SK-N-SH (cell line): Measurements from ENCODE around the gene GABRB2. TPM values are rescaled to one million over a fixed set of nuclear protein-coding genes. Genes with fewer than 3 reads are reported as not detected.

ENCODE experiments used
- CTCF ChIA-PET: fragments of 300-600, 350-600 bp; formaldehyde crosslinking; extraction: SDS; loops from one replicate; lab custom pipeline; 2021; lab: Yijun Ruan, JAX
- POLR2A ChIA-PET: fragments of 350-600 bp; sonication (Branson Sonifier 250); formaldehyde crosslinking; extraction: SDS; loops from one replicate; lab custom pipeline; 2020; ENCODE audit warnings: antibody characterized with exemption, inconsistent platforms; lab: Yijun Ruan, JAX
- DNase-seq: peaks from one replicate; pipeline ENCODE4 v3.0.0; 2012
- H2AFZ ChIP-seq: fragments of 200-600 bp; sonication (generic); 2 replicates; pipeline ENCODE4 v1.8.1; 2016; ENCODE audit warnings: antibody characterized with exemption, mild to moderate bottlenecking, low read depth
- H3F3A ChIP-seq: fragments of 200-600 bp; sonication (generic); replicated peaks from 2 replicates; pipeline ENCODE3; 2016; ENCODE audit warnings: antibody characterized with exemption, mild to moderate bottlenecking; ENCODE audit not compliant: insufficient read depth
- H3K27ac ChIP-seq, 2 experiments: fragments of 200-500 bp in 1 of 2; fragments of 200-600 bp in 1 of 2; sonication (Bioruptor generic) in 1 of 2; sonication (generic), shearing (Covaris generic) in 1 of 2; 2 replicates each; pipeline versions ENCODE4 v1.5.1 to v1.6.1; 2014 to 2016; ENCODE audit warnings: low read depth in 2 of 2, inconsistent platforms in 1 of 2, low read length in 1 of 2, mild to moderate bottlenecking in 1 of 2, mixed read lengths in 1 of 2
- H3K27me3 ChIP-seq: fragments of 200-600 bp; sonication (generic), shearing (Covaris generic); 2 replicates; pipeline ENCODE4 v1.6.1; 2016; ENCODE audit warnings: mixed run types; ENCODE audit not compliant: insufficient read depth
- H3K36me3 ChIP-seq, 2 experiments: fragments of 200-500 bp in 1 of 2; fragments of 200-600 bp in 1 of 2; sonication (Bioruptor generic) in 1 of 2; sonication (generic) in 1 of 2; replicated peaks in 1 of 2; 2 replicates each; pipeline versions ENCODE3 to v1.5.1; 2014 to 2016; ENCODE audit warnings: low read length in 1 of 2, mild to moderate bottlenecking in 1 of 2; ENCODE audit not compliant: insufficient read depth in 2 of 2, control insufficient read depth in 1 of 2
- H3K4me1 ChIP-seq, 2 experiments: fragments of 200-500 bp in 1 of 2; fragments of 200-600 bp in 1 of 2; sonication (Bioruptor generic) in 1 of 2; sonication (generic), shearing (Covaris generic) in 1 of 2; 2 replicates each; pipeline versions ENCODE4 v1.5.1 to v1.6.1; 2014 to 2016; ENCODE audit warnings: low read depth in 1 of 2, low read length in 1 of 2, mixed run types in 1 of 2; ENCODE audit not compliant: insufficient read depth in 2 of 2, control insufficient read depth in 1 of 2
- H3K4me2 ChIP-seq: fragments of 200-600 bp; sonication (generic), shearing (Covaris generic); 2 replicates; pipeline ENCODE4 v1.6.1; 2017; ENCODE audit warnings: mixed run types
- H3K4me3 ChIP-seq, 2 experiments: fragments of 200-500 bp in 1 of 2; fragments of 200-600 bp in 1 of 2; sonication (Bioruptor generic) in 1 of 2; sonication (generic), shearing (Covaris generic) in 1 of 2; 2 replicates each; pipeline versions ENCODE4 v1.5.1 to v1.8.1; 2014 to 2016; ENCODE audit warnings: low read depth in 2 of 2, inconsistent platforms in 1 of 2, low read length in 1 of 2, mild to moderate bottlenecking in 1 of 2, mixed read lengths in 1 of 2, moderate library complexity in 1 of 2
- H3K79me2 ChIP-seq: fragments of 200-600 bp; sonication (generic); 2 replicates; pipeline ENCODE4 v1.8.1; 2017; ENCODE audit warnings: mild to moderate bottlenecking; ENCODE audit not compliant: insufficient read depth
- H3K9ac ChIP-seq: fragments of 200-600 bp; sonication (generic); 2 replicates; pipeline ENCODE4 v1.6.1; 2017; ENCODE audit warnings: mixed run types
- H3K9me2 ChIP-seq: fragments of 200-600 bp; sonication (generic); 2 replicates; pipeline ENCODE4 v1.6.1; 2017; ENCODE audit warnings: mixed run types
- H3K9me3 ChIP-seq: fragments of 200-600 bp; sonication (generic); 2 replicates; pipeline ENCODE4 v1.6.1; 2017; ENCODE audit warnings: mixed run types, mild to moderate bottlenecking, moderate library complexity
- H4K20me1 ChIP-seq: fragments of 200-600 bp; sonication (generic); 2 replicates; pipeline ENCODE4 v1.6.1; 2017; ENCODE audit warnings: mild to moderate bottlenecking, mixed run types; ENCODE audit not compliant: insufficient read depth
- EP300 ChIP-seq, 2 experiments: IDR thresholded peaks; 2 replicates each; pipeline versions ENCODE4 v1.4.0 to v1.6.1; 2012; ENCODE audit warnings: borderline replicate concordance in 1 of 2, low read depth in 1 of 2, low read length in 1 of 2
- EZH2phosphoT487 ChIP-seq: fragments of 200-600 bp; sonication (generic); IDR thresholded peaks from 2 replicates; pipeline ENCODE4 v1.6.1; 2017; ENCODE audit warnings: low read depth, mixed run types, mild to moderate bottlenecking, antibody characterized with exemption, moderate library complexity, borderline replicate concordance
- FOSL2 ChIP-seq: IDR thresholded peaks from 2 replicates; pipeline ENCODE4 v1.4.0; 2012; ENCODE audit warnings: low read depth, mild to moderate bottlenecking, moderate library complexity, borderline replicate concordance
- FOXM1 ChIP-seq: IDR thresholded peaks from 2 replicates; pipeline ENCODE4 v1.4.0; 2012; ENCODE audit warnings: low read depth, mild to moderate bottlenecking
- IRF3 ChIP-seq: fragments of 150-350 bp; IDR thresholded peaks from 2 replicates; pipeline ENCODE4 v1.6.1; 2016; ENCODE audit warnings: mild to moderate bottlenecking, low read depth, low read length
- MAX ChIP-seq: IDR thresholded peaks from 2 replicates; pipeline ENCODE4 v1.4.0; 2012; ENCODE audit warnings: low read depth
- NFIC ChIP-seq: IDR thresholded peaks from 2 replicates; pipeline ENCODE4 v1.4.0; 2012; ENCODE audit warnings: borderline replicate concordance
- NRF1 ChIP-seq: IDR thresholded peaks from 2 replicates; pipeline ENCODE4 v1.6.1; 2012; ENCODE audit warnings: low read depth, mild to moderate bottlenecking, low read length
- POLR2AphosphoS5 ChIP-seq: IDR thresholded peaks from 2 replicates; pipeline ENCODE4 v1.6.1; 2012; ENCODE audit warnings: low read depth, low read length
- RCOR1 ChIP-seq: fragments of 150-350 bp; IDR thresholded peaks from 2 replicates; pipeline ENCODE4 v1.6.1; 2017; ENCODE audit warnings: antibody characterized with exemption, low read length
- REST ChIP-seq: IDR thresholded peaks from 2 replicates; pipeline ENCODE4 v1.6.1; 2012; ENCODE audit warnings: mild to moderate bottlenecking, low read depth, low read length, moderate library complexity
- RFX5 ChIP-seq: IDR thresholded peaks from 2 replicates; pipeline ENCODE4 v1.6.1; 2012; ENCODE audit warnings: mild to moderate bottlenecking, improper control_type of control experiment, low read length
- SIN3A ChIP-seq: IDR thresholded peaks from 2 replicates; pipeline ENCODE4 v1.6.1; 2012; ENCODE audit warnings: low read depth, mild to moderate bottlenecking, low read length, moderate library complexity, borderline replicate concordance
- TCF12 ChIP-seq: IDR thresholded peaks from 2 replicates; pipeline ENCODE4 v1.4.0; 2012
- USF2 ChIP-seq: fragments of 150-350 bp; IDR thresholded peaks from 2 replicates; pipeline ENCODE4 v1.6.1; 2017; ENCODE audit warnings: antibody characterized with exemption, low read length, low read depth, borderline replicate concordance
- YY1 ChIP-seq: IDR thresholded peaks from 2 replicates; pipeline ENCODE4 v1.4.0; 2012; ENCODE audit warnings: low read depth, mild to moderate bottlenecking
- WGBS: methylation state at CpG from one replicate; pipeline ENCODE4 v1.1.6; 2017; ENCODE audit warnings: low lambda C conversion rate; 5-methylcytosine and 5-hydroxymethylcytosine counted together
- polyA plus RNA-seq, 3 experiments: library from polyadenylated mRNA; depleted of rRNA; stranded (reverse); fragments of >200 nt; gene quantifications; 2 replicates each; pipeline ENCODE4 v1.2.3, GENCODE V29; 2012

The GABRB2 gene
- polyA plus RNA-seq, 1 of the 3 experiments (the other 2 are of a cell fraction) = not detected

GRCh38 chr5:161403121-161403520, 143.4 kb downstream of the GABRB2 start:
- no peak overlapping the region for H3K9ac ChIP-seq
- DNase-seq = no peak
- H3K27ac ChIP-seq = no peak overlapping the region
- WGBS = 0% methylated on average over 2 of the region's 2 CpGs
- no peaks in the 10 kb centered on the region for H3F3A ChIP-seq
- H3K9me2 ChIP-seq = no peaks in the 10 kb centered on the region
- no peak overlapping the region for H3K4me3 ChIP-seq
- POLR2A ChIA-PET = no interaction called here
- H3K4me2 ChIP-seq = no peak overlapping the region
- CTCF ChIA-PET = no interaction called here
- TF ChIP-seq NFIC (no peak), FOSL2 (no peak), USF2 (no peak), REST (no peak), RFX5 (no peak)
- no peaks in the 10 kb centered on the region for H3K79me2 ChIP-seq
- no peaks in the 10 kb centered on the region for H3K36me3 ChIP-seq
- no peaks in the 10 kb centered on the region for H3K9me3 ChIP-seq
- H3K4me1 ChIP-seq = no peaks in the 10 kb centered on the region
- H2AFZ ChIP-seq = no peak overlapping the region
- no peaks in the 10 kb centered on the region for H4K20me1 ChIP-seq
- H3K27me3 ChIP-seq = no peaks in the 10 kb centered on the region

GRCh38 chr5:161400583-161400982, 145.9 kb downstream of the GABRB2 start:
- ChIA-PET POLR2A (no interaction called here), CTCF (no interaction called here)
- H3K9ac ChIP-seq = no peak overlapping the region
- H3K27me3 ChIP-seq = no peaks in the 10 kb centered on the region
- no peaks in the 10 kb centered on the region for H3K36me3 ChIP-seq
- TF ChIP-seq RCOR1 = no peak
- no peak for TF ChIP-seq NRF1
- no peak for TF ChIP-seq IRF3
- no peak for TF ChIP-seq SIN3A
- no peak for TF ChIP-seq TCF12
- no peak for TF ChIP-seq REST
- TF ChIP-seq USF2 = no peak
- TF ChIP-seq MAX = no peak
- TF ChIP-seq POLR2AphosphoS5 = no peak
- TF ChIP-seq EZH2phosphoT487 = no peak
- no peak for TF ChIP-seq NFIC
- no peak for TF ChIP-seq FOSL2
- TF ChIP-seq EP300 (IDR thresholded peaks at IDR 0.05; ENCODE audit: borderline replicate concordance in 1 of 2, low read depth in 1 of 2, low read length in 1 of 2) = no peak
- no peak for TF ChIP-seq YY1
- TF ChIP-seq FOXM1 = no peak
- H3K79me2 ChIP-seq = no peaks in the 10 kb centered on the region
- H3F3A ChIP-seq = no peaks in the 10 kb centered on the region
- H2AFZ ChIP-seq = no peak overlapping the region
- no peak for DNase-seq
- no peak overlapping the region for H3K4me2 ChIP-seq
- H3K4me1 ChIP-seq = no peaks in the 10 kb centered on the region
- no peaks in the 10 kb centered on the region for H4K20me1 ChIP-seq
- no peaks in the 10 kb centered on the region for H3K9me3 ChIP-seq
- no peak overlapping the region for H3K27ac ChIP-seq
- H3K9me2 ChIP-seq = no peaks in the 10 kb centered on the region
- H3K4me3 ChIP-seq = no peak overlapping the region
- 2% methylated on average over 4 of the region's 4 CpGs for WGBS
